ENCODE data around the gene SLC6A20. TPM values are rescaled to one million over a fixed set of nuclear protein-coding genes. Genes with fewer than 3 reads are reported as not detected.

The SLC6A20 gene
- total RNA-seq, 5 donors from 2014 or later (not counting 1 experiment from before 2014, with no cell fraction given): 0.12 to 0.44 (median 0.24) TPM; not detected in 1

GRCh38 chr3:45796902-45797637 lies 734 bp upstream of the SLC6A20 start:
- H3K4me1 ChIP-seq (ENCODE audit: control insufficient read depth in 1 of 2, extremely low read depth in 1 of 2, insufficient read depth in 2 of 2, low read length in 2 of 2): peaks cover 0 to 15% of the 10 kb centered on the region in 2 experiments
- peaks cover 7 to 47% of the 10 kb centered on the region in 2 experiments for H3K27me3 ChIP-seq (replicated peaks in 1 of 2; ENCODE audit: control insufficient read depth in 2 of 2, extremely low read depth in 1 of 2, insufficient read depth in 2 of 2, low read length in 1 of 2)
- ChIA-PET CTCF (no interaction called here), POLR2A (interaction anchor here in 1 of 2 donors (0.6 kb wide), 1 partner anchor 699 kb away, joined by 3 read pairs; no protein-coding TSS in a partner anchor)
- ATAC-seq (replicated peaks in 1 of 4) (no peak), DNase-seq (no peak)
- H3K27ac ChIP-seq (ENCODE audit: low read length): no peak overlapping the region
- peak overlapping the region; percentile 31 to 85 for H3K4me3 ChIP-seq (ENCODE audit: control insufficient read depth in 1 of 2, extremely low read depth in 1 of 2, low read length in 1 of 2)
- H3K36me3 Mint-ChIP-seq: no peaks in the 10 kb centered on the region
- no peaks in the 10 kb centered on the region for H3K36me3 ChIP-seq (ENCODE audit: control insufficient read depth in 2 of 2, extremely low read depth in 1 of 2, insufficient read depth in 1 of 2, low read length in 1 of 2)
- H3K4me1 Mint-ChIP-seq: peaks cover 13 to 17% (median 16%) of the 10 kb centered on the region in 3 donors
- 85% methylated on average over 9 of the region's 13 CpGs for WGBS (ENCODE audit: insufficient coverage)
- peak overlapping the region; percentile 59 to 75 (median 59) for H3K4me3 Mint-ChIP-seq
- no peaks in the 10 kb centered on the region for H3K9me3 Mint-ChIP-seq
- H3K27ac Mint-ChIP-seq: no peak overlapping the region
- H3K27me3 Mint-ChIP-seq: peaks cover 41 to 63% of the 10 kb centered on the region in 2 donors
- H3K9me3 ChIP-seq: no peaks in the 10 kb centered on the region

- peak in 3 of 35 experiments; percentile 4 to 23 (median 4) for DNase-seq
- POLR2A ChIA-PET: no interaction called here
- H3K4me3 ChIP-seq (ENCODE audit: control insufficient read depth in 1 of 2, extremely low read depth in 1 of 2, low read length in 1 of 2): peak overlapping the region; percentile 46 to 85
Observed at GRCh38 chr3:45795509-45795881, 841 bp downstream of the SLC6A20 start.

GRCh38 chr3:45794660-45795059 lies 1.7 kb downstream of the SLC6A20 start:
- no peak for ATAC-seq (replicated peaks in 1 of 4)
- peak overlapping the region in 1 of 3 donors; percentile 75 for H3K4me3 Mint-ChIP-seq
- no peak for DNase-seq
- WGBS (ENCODE audit: insufficient coverage): no CpG with 5 or more reads among the region's 1 CpG
- peaks cover 13 to 19% (median 17%) of the 10 kb centered on the region in 3 donors for H3K4me1 Mint-ChIP-seq
- POLR2A ChIA-PET: no interaction called here
- CTCF ChIA-PET: no interaction called here
- H3K9me3 ChIP-seq: no peaks in the 10 kb centered on the region
- H3K36me3 Mint-ChIP-seq: peaks cover 5% of the 10 kb centered on the region
- peaks cover 7 to 49% of the 10 kb centered on the region in 2 experiments for H3K27me3 ChIP-seq (replicated peaks in 1 of 2; ENCODE audit: control insufficient read depth in 2 of 2, extremely low read depth in 1 of 2, insufficient read depth in 2 of 2, low read length in 1 of 2)
- H3K9me3 Mint-ChIP-seq: peaks cover 3 to 5% (median 5%) of the 10 kb centered on the region in 3 donors
- H3K4me1 ChIP-seq (ENCODE audit: control insufficient read depth in 1 of 2, extremely low read depth in 1 of 2, insufficient read depth in 2 of 2, low read length in 2 of 2): peaks cover 0 to 15% of the 10 kb centered on the region in 2 experiments
- H3K4me3 ChIP-seq (ENCODE audit: control insufficient read depth in 1 of 2, extremely low read depth in 1 of 2, low read length in 1 of 2): no peak overlapping the region
- H3K27ac ChIP-seq (ENCODE audit: low read length): no peak overlapping the region
- peaks cover 41 to 63% of the 10 kb centered on the region in 2 donors for H3K27me3 Mint-ChIP-seq
- H3K36me3 ChIP-seq (ENCODE audit: control insufficient read depth in 2 of 2, extremely low read depth in 1 of 2, insufficient read depth in 1 of 2, low read length in 1 of 2): no peaks in the 10 kb centered on the region
- H3K27ac Mint-ChIP-seq: no peak overlapping the region

More at GRCh38 chr3:45795509-45795881, 841 bp downstream of the SLC6A20 start:
- CTCF ChIA-PET: no interaction called here
- WGBS (ENCODE audit: insufficient coverage): 28% methylated on average over 5 of the region's 14 CpGs
- no peaks in the 10 kb centered on the region for H3K36me3 Mint-ChIP-seq
- no peak overlapping the region for H3K27ac Mint-ChIP-seq
- H3K9me3 Mint-ChIP-seq: peaks cover 0 to 4% (median 0%) of the 10 kb centered on the region in 3 donors
- peaks cover 13 to 19% (median 17%) of the 10 kb centered on the region in 3 donors for H3K4me1 Mint-ChIP-seq
- H3K27ac ChIP-seq (ENCODE audit: low read length): no peak overlapping the region
- H3K27me3 ChIP-seq (replicated peaks in 1 of 2; ENCODE audit: control insufficient read depth in 2 of 2, extremely low read depth in 1 of 2, insufficient read depth in 2 of 2, low read length in 1 of 2): peaks cover 7 to 47% of the 10 kb centered on the region in 2 experiments
- H3K4me3 Mint-ChIP-seq: peak overlapping the region; percentile 50 to 75 (median 73)
- H3K36me3 ChIP-seq (ENCODE audit: control insufficient read depth in 2 of 2, extremely low read depth in 1 of 2, insufficient read depth in 1 of 2, low read length in 1 of 2): no peaks in the 10 kb centered on the region
- peaks cover 0 to 15% of the 10 kb centered on the region in 2 experiments for H3K4me1 ChIP-seq (ENCODE audit: control insufficient read depth in 1 of 2, extremely low read depth in 1 of 2, insufficient read depth in 2 of 2, low read length in 2 of 2)
- peak in 1 of 4 experiments; percentile 47 for ATAC-seq (replicated peaks in 1 of 4)
- H3K9me3 ChIP-seq: no peaks in the 10 kb centered on the region
- peaks cover 41 to 66% of the 10 kb centered on the region in 2 donors for H3K27me3 Mint-ChIP-seq

GRCh38 chr3:45794177-45794560 lies 2.2 kb downstream of the SLC6A20 start:
- peaks cover 13 to 19% (median 17%) of the 10 kb centered on the region in 3 donors for H3K4me1 Mint-ChIP-seq
- no peak for ATAC-seq (replicated peaks in 1 of 4)
- no peaks in the 10 kb centered on the region for H3K36me3 ChIP-seq (ENCODE audit: control insufficient read depth in 2 of 2, extremely low read depth in 1 of 2, insufficient read depth in 1 of 2, low read length in 1 of 2)
- H3K4me3 Mint-ChIP-seq: no peak overlapping the region
- POLR2A ChIA-PET: no interaction called here
- H3K27ac ChIP-seq (ENCODE audit: low read length): no peak overlapping the region
- peaks cover 4 to 7% (median 5%) of the 10 kb centered on the region in 3 donors for H3K9me3 Mint-ChIP-seq
- peaks cover 2% of the 10 kb centered on the region for H3K9me3 ChIP-seq
- H3K27me3 ChIP-seq (replicated peaks in 1 of 2; ENCODE audit: control insufficient read depth in 2 of 2, extremely low read depth in 1 of 2, insufficient read depth in 2 of 2, low read length in 1 of 2): peaks cover 7 to 44% of the 10 kb centered on the region in 2 experiments
- H3K4me3 ChIP-seq (ENCODE audit: control insufficient read depth in 1 of 2, extremely low read depth in 1 of 2, low read length in 1 of 2): no peak overlapping the region
- DNase-seq: no peak
- CTCF ChIA-PET: no interaction called here
- peaks cover 0 to 15% of the 10 kb centered on the region in 2 experiments for H3K4me1 ChIP-seq (ENCODE audit: control insufficient read depth in 1 of 2, extremely low read depth in 1 of 2, insufficient read depth in 2 of 2, low read length in 2 of 2)
- no peak overlapping the region for H3K27ac Mint-ChIP-seq
- peaks cover 41 to 58% of the 10 kb centered on the region in 2 donors for H3K27me3 Mint-ChIP-seq
- 82% methylated on average over 2 of the region's 5 CpGs for WGBS (ENCODE audit: insufficient coverage)
- peaks cover 5% of the 10 kb centered on the region for H3K36me3 Mint-ChIP-seq

GRCh38 chr3:45793482-45794176 lies 2.7 kb downstream of the SLC6A20 start:
- DNase-seq: no peak
- peaks cover 36 to 53% of the 10 kb centered on the region in 2 donors for H3K27me3 Mint-ChIP-seq
- no peak overlapping the region for H3K27ac Mint-ChIP-seq

GRCh38 chr3:45792516-45793172 lies 3.7 kb downstream of the SLC6A20 start:
- Histone ChIP-seq H3K27me3 (replicated peaks in 1 of 2; ENCODE audit: control insufficient read depth in 2 of 2, extremely low read depth in 1 of 2, insufficient read depth in 2 of 2, low read length in 1 of 2) (peaks cover 7 to 38% of the 10 kb centered on the region in 2 experiments), H3K27ac (ENCODE audit: low read length) (no peak overlapping the region), H3K9me3 (peaks cover 3% of the 10 kb centered on the region), H3K36me3 (ENCODE audit: control insufficient read depth in 2 of 2, extremely low read depth in 1 of 2, insufficient read depth in 1 of 2, low read length in 1 of 2) (no peaks in the 10 kb centered on the region), H3K4me3 (ENCODE audit: control insufficient read depth in 1 of 2, extremely low read depth in 1 of 2, low read length in 1 of 2) (no peak overlapping the region), H3K4me1 (ENCODE audit: control insufficient read depth in 1 of 2, extremely low read depth in 1 of 2, insufficient read depth in 2 of 2, low read length in 2 of 2) (peaks cover 0 to 15% of the 10 kb centered on the region in 2 experiments)
- ChIA-PET CTCF (no interaction called here), POLR2A (no interaction called here)
- no peak overlapping the region for H3K27ac Mint-ChIP-seq
- DNase-seq: no peak
- H3K4me1 Mint-ChIP-seq: peaks cover 13 to 19% (median 17%) of the 10 kb centered on the region in 3 donors
- peaks cover 35 to 47% of the 10 kb centered on the region in 2 donors for H3K27me3 Mint-ChIP-seq
- H3K9me3 Mint-ChIP-seq: peaks cover 5 to 12% (median 10%) of the 10 kb centered on the region in 3 donors
- no peak overlapping the region for H3K4me3 Mint-ChIP-seq
- 90% methylated on average over 3 of the region's 7 CpGs for WGBS (ENCODE audit: insufficient coverage)
- no peak for ATAC-seq (replicated peaks in 1 of 4)
- H3K36me3 Mint-ChIP-seq: peaks cover 5% of the 10 kb centered on the region

More at GRCh38 chr3:45793482-45794176, 2.7 kb downstream of the SLC6A20 start:
- H3K27me3 ChIP-seq (replicated peaks in 1 of 2; ENCODE audit: control insufficient read depth in 2 of 2, extremely low read depth in 1 of 2, insufficient read depth in 2 of 2, low read length in 1 of 2): peaks cover 7 to 41% of the 10 kb centered on the region in 2 experiments
- Mint-ChIP-seq H3K4me3 (no peak overlapping the region), H3K9me3 (peaks cover 5 to 12% (median 10%) of the 10 kb centered on the region in 3 donors), H3K4me1 (peaks cover 13 to 19% (median 17%) of the 10 kb centered on the region in 3 donors), H3K36me3 (peaks cover 5% of the 10 kb centered on the region)
- no peak overlapping the region for H3K4me3 ChIP-seq (ENCODE audit: control insufficient read depth in 1 of 2, extremely low read depth in 1 of 2, low read length in 1 of 2)
- H3K4me1 ChIP-seq (ENCODE audit: control insufficient read depth in 1 of 2, extremely low read depth in 1 of 2, insufficient read depth in 2 of 2, low read length in 2 of 2): peaks cover 0 to 15% of the 10 kb centered on the region in 2 experiments
- POLR2A ChIA-PET: no interaction called here
- no peak overlapping the region for H3K27ac ChIP-seq (ENCODE audit: low read length)
- 88% methylated on average over 4 of the region's 9 CpGs for WGBS (ENCODE audit: insufficient coverage)
- no peaks in the 10 kb centered on the region for H3K36me3 ChIP-seq (ENCODE audit: control insufficient read depth in 2 of 2, extremely low read depth in 1 of 2, insufficient read depth in 1 of 2, low read length in 1 of 2)
- CTCF ChIA-PET: no interaction called here
- H3K9me3 ChIP-seq: peaks cover 3% of the 10 kb centered on the region
- ATAC-seq (replicated peaks in 1 of 4): no peak
